Stimulated activated CD8-positive, alpha-beta memory T cell treated with anti-CD3 and anti-CD28 coated beads, Interleukin-7, amount 100 ng/mL, for 48 hours (primary cell): ENCODE measurements around the gene ASXL1.

Experiments
- DNase-seq, 2 donors: peaks; one replicate each; pipeline ENCODE4 v3.0.0-alpha.2; 2020; ENCODE audit warnings: low read depth in 1 of 2; ENCODE audit errors: extremely low read depth in 1 of 2

Gene ASXL1

DNA sequence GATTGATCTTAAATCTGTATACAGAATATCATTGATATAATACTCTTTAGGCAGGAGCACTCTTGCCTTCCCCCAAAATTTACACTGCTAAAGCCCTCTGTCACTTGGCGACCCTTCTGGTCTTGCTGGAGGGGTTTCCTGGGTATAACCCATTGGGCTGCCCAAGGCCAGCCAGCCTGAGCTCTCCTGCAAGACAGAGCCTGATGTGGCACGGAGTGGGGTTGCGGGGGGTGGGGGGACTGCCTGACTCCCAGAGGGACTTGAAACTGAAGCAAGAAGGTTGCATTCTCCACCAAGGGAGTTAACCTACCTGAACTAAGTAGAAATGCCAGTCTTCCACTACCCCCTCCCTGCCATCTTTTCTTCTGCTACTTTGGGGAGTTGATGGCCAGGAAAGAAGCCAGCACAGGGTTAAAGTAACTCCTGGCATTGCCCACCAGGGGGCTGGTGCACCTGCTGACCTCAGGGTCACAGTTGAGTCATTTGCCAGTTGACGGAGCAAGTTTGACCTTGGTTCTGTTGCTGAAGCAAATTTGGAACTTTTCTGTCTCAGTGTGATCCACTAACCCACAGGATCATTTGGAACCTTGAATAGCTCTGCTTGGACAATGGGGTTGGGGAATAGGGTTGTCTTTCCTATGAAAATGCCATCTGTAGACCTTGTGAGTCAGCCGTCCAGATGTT lies 79.4 kb downstream of the ASXL1 start:
- no peak for DNase-seq

DNA sequence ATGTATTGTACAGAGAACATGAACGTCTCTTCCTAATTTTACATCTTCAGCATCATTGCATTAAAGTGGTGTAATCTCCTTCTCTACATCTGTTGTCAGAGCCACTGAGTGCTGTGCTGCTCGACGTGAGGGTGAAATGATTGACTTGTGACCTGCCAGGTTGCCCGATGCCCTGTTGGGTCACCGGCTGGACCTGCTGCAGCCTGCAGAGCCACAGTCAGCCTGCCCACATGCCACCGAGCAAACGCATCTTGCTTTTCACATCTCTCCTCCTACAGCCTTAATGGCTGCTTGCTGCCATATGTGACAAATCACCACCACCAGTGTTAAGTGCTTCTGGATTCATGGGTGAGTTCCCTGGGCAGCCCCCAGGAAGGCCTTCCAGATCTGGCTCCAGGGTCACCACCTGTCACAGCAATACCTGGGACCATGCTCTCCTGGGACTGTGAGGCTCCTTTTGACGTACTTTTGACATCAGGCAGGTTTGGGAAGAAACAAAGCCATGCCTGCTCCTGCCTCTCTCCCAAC lies 80.3 kb downstream of the ASXL1 start:
- DNase-seq: no peak

DNA sequence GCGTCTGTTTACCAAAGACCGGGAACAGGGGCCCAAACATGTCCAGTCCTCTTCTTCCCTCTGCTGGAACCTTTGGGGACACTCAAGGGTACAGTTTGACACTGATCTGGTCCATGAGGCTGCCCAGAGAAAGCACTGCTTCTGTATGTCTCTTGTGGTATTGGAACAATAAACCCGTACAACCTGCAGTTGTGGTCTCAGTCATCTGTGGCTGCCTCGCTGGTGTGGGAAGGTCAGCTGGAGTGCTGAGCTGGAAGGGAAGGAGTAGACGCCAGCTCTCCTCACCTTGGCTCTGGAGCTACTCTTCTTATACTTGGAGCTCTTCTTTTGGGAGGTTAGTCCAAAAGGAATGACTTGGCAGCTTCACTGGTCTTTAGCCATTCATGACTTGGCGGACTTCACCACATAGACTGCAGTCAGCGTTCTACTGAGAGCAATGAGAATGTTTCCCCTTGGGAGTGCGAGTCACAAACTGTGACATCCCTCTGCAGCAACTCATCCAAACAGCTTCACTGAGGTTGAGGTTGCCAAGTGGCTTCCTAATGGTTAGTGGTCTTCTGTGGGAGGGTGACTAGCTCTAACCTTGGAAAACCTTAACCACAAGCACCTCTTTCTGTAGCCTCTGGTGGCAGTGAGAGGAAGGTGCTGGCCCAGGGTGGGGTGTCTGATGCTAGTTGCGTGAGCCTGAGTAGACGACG lies 81.2 kb downstream of the ASXL1 start:
- peak; percentile 30 to 53 for DNase-seq

DNA sequence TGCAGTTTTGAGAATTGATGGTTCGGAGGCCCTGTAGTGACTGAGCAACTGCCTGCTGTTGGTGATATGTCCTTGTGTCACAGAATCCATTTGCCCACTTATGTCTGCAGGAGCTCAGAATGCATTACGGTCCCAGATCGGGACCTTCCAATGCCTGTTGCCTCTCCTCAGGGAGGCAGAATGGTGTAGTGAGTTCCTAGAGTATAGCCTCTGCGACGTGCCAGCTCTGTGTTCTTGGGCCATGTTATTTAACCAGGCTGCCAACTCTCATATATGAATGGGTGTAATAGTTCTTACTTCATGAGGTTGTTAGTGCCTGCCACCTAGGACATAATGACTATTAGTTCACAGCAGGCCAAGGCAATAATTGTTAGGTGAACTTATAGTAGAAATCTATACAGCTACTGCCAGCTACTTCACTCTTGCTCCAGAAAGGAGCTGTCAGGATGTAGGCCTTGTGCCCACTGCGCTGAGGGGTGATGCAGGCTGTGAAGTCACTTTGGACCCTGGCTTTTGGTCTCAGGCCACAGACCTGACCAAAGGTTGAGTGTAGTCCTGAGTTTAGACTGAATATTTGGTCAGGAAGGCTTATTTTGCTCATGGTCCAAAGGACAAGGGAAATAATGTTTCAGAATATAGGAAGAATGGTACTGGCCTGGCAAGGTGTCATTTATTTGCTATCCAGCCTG lies 82.1 kb downstream of the ASXL1 start:
- no peak for DNase-seq

DNA sequence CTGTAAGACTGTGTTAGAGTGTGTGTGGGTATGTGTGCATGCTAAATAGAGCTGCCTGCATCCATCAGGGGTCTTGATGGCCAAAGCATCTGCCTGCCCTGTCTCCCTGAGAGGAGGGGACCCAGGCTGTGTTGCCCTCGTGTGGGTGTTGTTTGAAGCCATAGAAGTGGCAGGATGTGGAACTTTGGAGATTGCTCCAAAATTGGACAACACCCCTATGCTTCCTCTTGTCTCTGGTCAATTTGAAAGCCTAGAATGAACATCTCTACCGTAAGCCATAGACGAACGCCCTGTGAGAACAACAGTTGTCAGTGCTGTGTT lies 82.6 kb downstream of the ASXL1 start:
- no peak for DNase-seq

DNA sequence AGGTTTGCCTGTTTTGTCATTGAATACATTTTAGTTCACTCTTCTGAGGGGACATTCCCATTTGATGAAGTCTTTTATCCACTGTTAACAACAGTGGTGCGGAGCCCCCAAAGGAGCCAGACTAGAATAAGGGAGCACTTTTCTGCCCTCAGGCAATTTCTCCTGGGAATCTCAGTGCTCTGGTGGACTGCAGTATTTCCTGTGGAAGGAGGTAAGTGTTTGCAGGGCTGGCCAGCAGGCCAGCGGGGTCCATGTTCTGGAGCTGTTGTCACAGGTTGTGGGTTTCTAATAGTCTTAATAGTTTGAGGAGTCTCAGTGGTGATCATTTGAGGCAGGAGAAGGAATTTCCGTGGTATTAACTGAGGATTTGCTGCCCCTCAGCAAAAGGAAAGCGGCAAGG lies 83.5 kb downstream of the ASXL1 start:
- DNase-seq: no peak

DNA sequence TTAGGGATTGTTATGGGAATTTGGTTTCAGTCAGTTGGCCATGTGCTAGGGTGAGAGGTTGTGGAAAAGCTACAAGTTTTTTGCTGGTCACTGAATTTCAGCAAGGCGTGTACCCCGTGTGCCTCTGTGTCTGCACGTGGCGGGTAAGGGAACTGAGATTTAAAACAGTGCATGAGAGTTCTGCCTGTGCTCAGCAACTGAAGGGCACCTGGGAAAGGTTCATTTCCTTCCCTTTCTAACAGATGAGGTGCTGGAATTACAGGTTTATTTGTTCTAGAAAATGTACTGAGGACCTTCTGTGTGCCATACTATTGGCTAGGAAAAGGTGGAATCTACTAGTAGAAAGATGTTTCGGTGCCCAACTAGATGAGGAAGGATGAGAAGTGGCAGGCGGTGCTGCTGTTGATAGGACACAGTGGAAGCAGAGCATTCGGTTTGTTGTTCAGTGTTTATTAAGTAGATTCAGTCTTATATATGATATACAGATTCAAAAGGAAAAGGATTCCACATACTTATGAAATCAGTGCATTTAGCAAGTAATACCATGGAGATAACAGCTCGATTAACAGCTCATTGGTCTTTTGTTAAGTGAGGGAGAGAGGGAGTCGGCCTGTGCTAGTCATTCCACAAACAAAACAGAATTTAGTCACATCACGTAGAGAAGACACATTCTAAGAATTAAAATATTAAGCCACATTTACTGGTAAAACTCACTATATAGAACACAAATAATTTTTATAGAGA lies 84.7 kb downstream of the ASXL1 start:
- DNase-seq: no peak

DNA sequence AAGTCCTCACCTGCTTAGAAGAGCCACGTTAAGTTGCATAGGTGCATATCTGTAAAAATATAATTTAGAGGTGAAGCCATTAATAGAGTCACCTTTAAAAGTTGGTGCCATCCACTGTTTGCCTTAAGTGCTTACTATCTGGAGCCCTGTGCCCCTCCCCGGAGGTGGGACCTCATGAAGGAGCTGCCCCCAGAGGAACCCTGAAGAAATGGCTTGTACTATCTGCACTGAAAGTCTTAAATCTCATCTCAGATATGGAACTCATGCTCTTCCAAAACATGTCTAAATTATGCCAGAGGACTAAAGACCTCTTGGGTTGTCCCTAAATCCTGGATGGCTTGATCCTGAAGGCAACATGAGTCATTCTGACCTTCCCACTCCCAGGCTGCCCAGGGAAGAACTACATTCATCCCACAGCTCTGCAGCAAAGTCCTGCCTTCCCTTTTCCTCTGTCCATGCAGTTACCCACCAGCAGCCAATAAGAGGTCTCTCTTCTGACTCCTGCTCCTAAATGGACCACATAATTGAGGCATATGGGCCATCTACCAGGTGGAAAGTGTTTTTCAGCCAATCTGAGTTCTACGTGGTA lies 85.3 kb downstream of the ASXL1 start:
- DNase-seq: no peak

DNA sequence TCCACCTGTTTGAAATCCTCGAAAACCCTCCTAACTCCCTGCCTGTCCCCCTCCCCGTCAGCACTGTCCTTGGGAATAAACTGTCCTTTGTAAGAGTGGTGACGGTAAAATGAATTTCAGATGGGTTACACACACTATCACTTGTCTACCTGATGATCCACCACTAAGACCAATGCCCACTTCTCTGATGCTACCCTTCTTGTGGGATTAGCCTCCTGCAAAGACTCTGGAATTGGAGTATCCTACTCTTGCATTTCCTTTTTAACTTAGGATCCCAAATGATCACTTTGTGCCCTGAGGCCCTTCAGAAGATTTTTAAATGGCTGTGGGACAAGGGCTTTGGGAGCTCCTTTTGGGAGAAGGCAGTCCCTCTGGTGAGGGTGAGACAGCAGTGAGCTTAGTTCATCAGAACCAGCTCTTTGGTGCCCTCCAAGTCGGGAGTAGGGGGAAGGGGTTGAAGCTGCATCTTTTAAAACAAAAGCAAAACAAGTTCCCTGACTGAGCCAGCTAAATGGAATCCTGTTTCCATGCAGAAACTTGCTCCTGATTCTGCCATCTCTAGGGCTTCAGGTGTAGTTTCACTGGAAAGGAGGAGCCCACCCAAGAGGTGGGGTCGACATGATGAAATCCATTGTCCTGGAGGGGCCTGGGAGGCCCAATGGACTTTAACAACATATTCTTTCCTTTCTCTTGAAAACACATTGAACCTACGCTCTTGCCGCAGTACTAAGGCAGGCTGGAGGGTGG lies 86.5 kb downstream of the ASXL1 start:
- DNase-seq: no peak

DNA sequence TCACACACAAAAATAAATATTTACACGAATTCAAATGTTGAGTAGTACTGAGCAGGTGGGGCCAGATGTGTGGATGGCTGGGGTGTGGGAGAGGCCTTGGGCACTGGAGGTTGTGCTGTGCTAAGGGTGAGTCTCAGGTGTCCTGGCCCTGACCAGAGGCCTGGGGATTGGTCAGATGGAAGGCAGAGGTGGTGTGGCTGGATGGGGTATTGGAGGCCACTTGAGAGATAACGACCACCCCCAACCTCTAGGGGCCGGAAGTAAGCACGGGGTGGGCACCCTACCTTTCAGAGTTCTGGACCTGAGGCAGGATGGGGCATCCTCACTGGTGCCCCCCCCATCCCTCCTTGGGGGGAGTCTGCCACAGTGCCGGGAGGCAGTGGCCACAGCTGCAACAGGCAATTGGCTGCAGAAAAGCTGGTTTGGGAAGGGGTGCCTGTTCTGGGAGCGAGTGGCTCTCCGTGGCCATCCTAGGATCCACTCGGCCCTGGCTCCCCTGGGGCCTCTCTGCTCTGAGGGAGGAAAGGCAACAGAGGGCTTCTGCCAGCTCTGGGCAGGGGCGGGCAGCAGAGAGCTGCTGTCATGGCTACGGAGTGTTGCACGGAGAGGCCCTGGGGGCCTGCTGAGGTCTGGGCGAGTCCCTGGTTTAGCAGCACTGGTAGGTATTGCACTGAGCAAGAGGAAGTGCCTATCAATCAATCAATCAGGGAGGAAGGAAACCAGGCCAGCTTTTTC lies 87.6 kb downstream of the ASXL1 start:
- no peak for DNase-seq

DNA sequence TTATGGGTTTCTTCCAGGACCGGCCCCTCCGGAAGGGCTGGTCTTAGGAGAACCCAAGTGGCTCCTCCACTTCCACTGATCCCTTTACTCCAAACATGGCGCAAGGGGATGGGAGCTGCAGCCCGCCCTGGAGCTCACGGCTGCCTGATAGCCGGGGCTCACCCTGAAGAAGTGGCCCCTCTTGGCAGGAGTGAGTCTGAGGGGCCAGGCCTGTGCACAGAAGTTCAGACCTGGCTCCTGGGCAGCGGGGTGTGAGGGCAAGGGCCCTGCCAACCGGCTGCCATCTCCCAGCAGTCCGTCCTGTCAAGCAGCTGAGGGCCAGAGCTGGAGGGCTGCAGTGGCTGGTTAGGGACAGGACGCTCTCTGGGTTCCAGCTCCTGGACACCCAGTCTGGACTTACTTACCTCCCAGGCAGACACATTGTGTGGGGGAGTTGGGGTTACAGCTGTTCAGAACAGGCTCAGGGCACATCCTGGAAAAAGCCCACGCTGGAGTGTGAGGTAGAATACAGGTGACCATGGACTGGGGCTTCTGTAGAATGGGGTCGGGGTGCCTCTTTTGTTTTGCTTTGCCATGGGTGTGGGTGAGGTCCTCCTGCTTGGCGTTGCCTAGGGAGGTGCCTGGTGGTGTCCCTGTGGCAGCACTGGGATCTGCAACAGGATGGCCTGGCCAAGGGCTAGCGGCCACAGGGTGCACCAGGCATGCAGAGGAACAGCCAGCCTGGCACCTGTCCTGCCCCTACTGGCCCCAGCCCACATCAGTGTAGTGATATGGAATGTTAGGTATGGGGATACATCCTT lies 88.4 kb downstream of the ASXL1 start:
- no peak for DNase-seq

DNA sequence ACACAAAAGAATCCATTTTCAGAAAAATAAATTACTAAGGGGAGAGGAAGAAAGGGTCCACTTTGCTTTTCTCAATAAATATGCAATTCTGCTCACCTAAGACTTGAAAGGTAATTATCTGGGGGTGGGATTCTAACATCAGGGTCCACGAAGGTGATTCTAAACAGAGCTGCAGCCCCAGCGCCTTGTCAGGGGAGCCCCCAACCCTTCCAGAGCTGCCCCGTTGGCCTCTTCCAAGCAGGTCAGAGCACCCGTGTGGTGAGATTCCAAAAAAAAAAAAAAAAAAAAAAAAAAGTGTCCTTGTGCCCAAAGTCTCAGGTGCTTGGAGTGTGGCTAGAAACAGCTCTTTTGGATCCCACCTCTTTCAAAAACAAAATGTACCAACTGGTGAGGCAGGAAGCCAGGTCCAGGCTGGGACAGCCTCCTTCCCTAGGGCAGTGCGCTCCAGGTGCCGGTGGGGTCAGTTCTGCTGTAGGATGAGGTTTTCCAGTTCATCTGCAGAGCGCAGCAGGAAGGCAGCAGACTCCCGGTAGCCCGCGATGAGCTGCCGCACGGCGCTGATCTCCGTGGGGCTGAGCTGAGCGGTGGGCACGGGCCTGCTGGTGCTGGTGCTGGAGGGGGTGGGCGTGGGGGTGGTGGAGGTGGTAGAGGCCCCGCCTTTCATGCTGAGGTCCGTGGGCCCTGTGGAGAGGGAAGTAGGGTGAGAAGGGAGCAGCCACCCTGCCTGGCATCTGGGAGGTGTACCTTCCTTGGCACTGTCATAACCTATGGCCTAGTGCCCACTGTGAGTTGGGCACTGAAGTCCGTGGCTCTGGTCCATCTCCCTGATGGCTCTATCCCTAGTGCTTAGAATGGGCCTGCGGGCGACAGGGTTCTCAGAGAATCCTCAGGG lies 89.3 kb downstream of the ASXL1 start:
- DNase-seq: no peak

DNA sequence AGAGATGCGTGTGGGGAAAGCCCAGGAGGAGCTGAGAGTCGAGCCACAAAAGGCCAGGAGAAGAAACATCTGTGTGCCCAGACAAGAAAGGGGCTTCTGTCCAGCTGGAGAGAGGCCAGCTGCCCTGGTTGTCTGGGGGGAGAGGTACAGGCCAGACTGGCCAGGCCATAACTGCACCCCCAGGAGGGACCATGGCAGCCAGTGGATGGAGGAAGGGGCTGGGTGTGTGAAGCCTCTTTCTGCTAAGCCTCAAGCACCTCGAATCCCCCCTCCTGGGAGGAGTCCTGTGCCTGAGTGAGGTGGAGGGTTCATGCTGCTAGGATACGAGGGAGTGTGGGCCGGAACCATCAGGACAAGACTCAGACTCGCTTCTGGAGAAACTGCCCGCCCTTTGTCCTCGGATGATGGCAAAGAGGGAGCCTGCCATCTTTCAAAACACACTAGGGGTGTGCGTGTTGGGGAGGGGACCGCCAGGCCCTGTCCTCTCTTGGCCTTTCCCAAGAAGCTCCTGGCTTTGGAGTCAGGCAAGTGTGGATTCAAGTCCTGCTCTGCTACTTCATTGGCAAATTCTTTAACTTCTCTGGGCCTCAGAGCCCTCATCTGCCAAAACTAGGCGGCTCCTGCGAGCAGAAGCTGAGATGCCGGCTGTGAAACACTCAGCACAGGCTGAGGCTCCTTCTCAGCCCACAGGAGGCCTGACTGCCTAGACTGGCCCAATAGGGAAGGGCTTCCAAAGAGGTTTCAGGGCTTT lies 90.3 kb downstream of the ASXL1 start:
- no peak for DNase-seq

DNA sequence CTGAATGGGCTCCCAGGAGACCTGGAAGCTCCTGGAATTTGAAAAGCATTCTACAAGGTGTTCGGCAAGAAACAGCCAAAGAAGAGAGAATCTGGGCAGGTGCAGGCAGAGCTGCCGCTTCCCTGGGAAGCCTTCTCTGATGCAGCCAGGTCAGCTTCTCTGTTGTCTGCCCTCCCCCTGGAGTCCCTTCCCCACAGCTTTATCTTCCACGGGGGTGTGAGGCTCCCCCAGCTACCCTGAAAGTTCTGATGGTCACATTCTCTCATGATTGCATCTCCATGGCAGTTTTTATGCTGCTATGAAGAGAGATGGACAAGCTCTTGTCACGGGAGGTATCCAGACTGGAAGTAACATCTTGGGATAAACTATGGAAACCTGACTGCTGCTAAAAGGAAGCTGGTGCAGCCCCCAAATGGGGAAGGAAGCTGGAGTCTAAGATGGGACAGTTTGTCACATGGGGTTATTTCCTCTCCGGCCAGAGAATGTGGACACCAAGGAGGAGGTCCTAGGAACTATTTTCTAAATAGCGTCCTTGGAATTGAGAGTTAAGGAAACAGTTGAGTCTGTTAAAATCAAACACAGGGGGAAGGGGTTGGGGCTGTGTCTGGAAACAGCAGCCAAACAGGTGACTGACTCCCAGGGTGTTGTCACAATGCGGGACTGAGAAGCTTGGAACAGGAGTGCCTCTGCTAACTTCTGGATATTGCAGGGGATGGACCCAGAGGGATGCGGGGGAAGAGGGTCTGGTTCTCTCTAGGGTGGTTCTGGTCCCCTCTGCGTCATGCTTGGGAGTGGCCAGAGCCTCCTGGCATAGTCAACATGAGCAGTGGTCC lies 91.1 kb downstream of the ASXL1 start:
- no peak for DNase-seq

DNA sequence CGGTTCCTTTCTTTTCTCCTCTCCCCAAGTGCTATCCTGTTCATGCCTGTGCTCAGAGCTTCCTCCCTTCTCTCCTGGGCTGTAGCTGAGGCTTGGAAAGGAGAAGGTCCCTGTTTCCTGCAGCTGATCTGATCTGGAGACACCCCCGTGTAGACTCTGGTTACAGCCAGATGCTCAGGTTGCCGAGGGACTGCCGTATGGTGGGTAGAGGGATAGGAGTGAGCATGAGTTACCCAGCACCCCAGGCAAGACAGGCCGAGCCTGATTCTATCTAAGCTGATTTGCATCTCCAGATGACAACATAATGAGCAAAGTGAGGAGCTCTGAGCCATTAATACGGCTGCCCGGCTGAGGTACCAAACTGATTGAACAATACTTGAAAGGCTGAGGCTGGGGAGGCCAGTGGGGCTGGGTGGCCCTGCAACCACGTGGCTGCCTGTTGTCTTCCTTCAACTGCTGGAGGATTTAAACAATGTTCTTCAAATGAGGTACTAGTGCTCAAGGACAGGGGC lies 91.8 kb downstream of the ASXL1 start:
- no peak for DNase-seq

DNA sequence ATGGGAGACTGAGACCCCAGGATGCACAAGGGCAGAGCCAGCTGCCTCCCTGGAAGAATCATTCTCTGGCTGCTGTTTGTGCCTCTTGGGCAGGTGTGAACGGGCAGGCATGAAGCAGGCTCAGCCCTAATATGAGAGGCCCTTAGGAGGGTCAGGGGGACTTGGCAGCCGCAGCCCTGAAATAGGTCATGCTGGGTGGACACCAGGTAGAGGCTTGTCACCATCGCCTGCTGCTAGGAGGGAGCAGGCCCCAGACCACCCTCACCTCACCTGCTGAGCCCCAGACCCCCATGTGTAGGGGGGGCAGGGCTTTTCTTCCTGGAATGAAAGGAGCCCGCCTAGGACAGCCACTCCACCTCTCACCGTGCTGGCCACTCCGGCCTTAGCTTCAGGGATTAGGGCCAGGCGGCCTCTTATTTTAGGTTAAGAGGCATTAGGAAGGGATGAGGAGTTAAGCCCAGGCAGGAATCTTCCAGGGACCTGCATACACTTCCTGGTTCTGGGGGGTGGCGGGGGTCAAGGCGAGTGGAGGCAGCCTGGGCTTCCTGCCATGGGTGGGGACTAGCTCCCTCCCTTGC lies 92.4 kb downstream of the ASXL1 start:
- DNase-seq: no peak
